ENCODE measurements around the gene MPEG1.

- TF ChIP-seq NFE2L2 (conservative IDR thresholded peaks at IDR 0.05; ENCODE audit: low read length), result no peak
- no peak for TF ChIP-seq ZFP36 (IDR thresholded peaks at IDR 0.05; ENCODE audit: borderline replicate concordance, partially characterized antibody)
- TF ChIP-seq POLR2A (IDR thresholded peaks at IDR 0.05; ENCODE audit: low read length), result no peak
- TF ChIP-seq MAZ (IDR thresholded peaks at IDR 0.05; ENCODE audit: borderline replicate concordance, low read depth, low read length), result no peak
- no peak for TF ChIP-seq RCOR1 (IDR thresholded peaks at IDR 0.05; ENCODE audit: low read depth, low read length)
- no peak for TF ChIP-seq CTCF (IDR thresholded peaks at IDR 0.05)
- TF ChIP-seq USF2 (IDR thresholded peaks at IDR 0.05), result no peak
- TF ChIP-seq MYC (IDR thresholded peaks at IDR 0.05; ENCODE audit: borderline replicate concordance, low read length), result no peak
- TF ChIP-seq RFX5 (IDR thresholded peaks at IDR 0.05), result no peak
- no peak for TF ChIP-seq ZNF302 (CRISPR knock-in tag; IDR thresholded peaks at IDR 0.05)
- TF ChIP-seq MAX (IDR thresholded peaks at IDR 0.05), result no peak
- TF ChIP-seq SMC3 (IDR thresholded peaks at IDR 0.05), result no peak
- no peak for TF ChIP-seq KDM5A (IDR thresholded peaks at IDR 0.05)
Observed at GRCh38 chr11:59180168-59180776, 32.5 kb downstream of the MPEG1 start.
